Measurements from ENCODE around the gene RIPOR2.
A peak's percentile ranks its signal among the peaks of the same experiment; 100 is the strongest.
"Not testable (repeated sequence)": the region's sequence is repeated elsewhere in the genome, so short reads cannot be mapped to it uniquely, and the experiment has no call there.

Gene RIPOR2

GRCh38 chr6:24761193-24761835 is 174.4 kb downstream of the RIPOR2 start:
- DNase-seq (ENCODE audit: low spot score): peak; percentile 54

- no peak for DNase-seq (ENCODE audit: low spot score)
These were observed 175.6 kb downstream of the RIPOR2 start for GRCh38 chr6:24760210-24760609.

- no peak for DNase-seq (ENCODE audit: low spot score)
These were observed 176.0 kb downstream of the RIPOR2 start for GRCh38 chr6:24759718-24760117.

GRCh38 chr6:24757611-24758010 is 178.1 kb downstream of the RIPOR2 start:
- DNase-seq (ENCODE audit: low spot score): no peak

GRCh38 chr6:24755279-24755678 is 180.5 kb downstream of the RIPOR2 start:
- DNase-seq (ENCODE audit: low spot score): no peak

GRCh38 chr6:24754378-24754777 is 181.4 kb downstream of the RIPOR2 start:
- DNase-seq (ENCODE audit: low spot score): not testable (repeated sequence)

All from iPS-NIHi11 (cell line).